T-cell (primary cell): ENCODE results near the gene PAXIP1. TPM values are rescaled to one million over a fixed set of nuclear protein-coding genes. Genes with fewer than 3 reads are reported as not detected.
A peak's percentile ranks its signal among the peaks of the same experiment; 100 is the strongest.

Experiments
- ATAC-seq, 4 experiments: fragments of 200-7000 bp in 3 of 4; fragments of 150-1000 bp in 1 of 4; cut with Tn5 transposase; replicated peaks in 1 of 4; 1 replicate in 3 of 4; 2 replicates in 1 of 4; pipeline ENCODE4 v1.10.0; 2021; ENCODE audit warnings: moderate library complexity in 3 of 4, mild to moderate bottlenecking in 2 of 4, moderate number of reproducible peaks in 1 of 4
- CTCF ChIA-PET, 2 donors: fragments of 300-600 bp; sonication (Branson Sonifier 250); formaldehyde crosslinking; loops; one replicate each; lab custom pipeline; 2022; ENCODE audit warnings: antibody characterized with exemption in 2 of 2; lab: Charles Lee
- POLR2A ChIA-PET, 2 donors: fragments of 300-600 bp; sonication (Branson Sonifier 250); formaldehyde crosslinking; loops; one replicate each; lab custom pipeline; 2022; ENCODE audit warnings: antibody characterized with exemption in 2 of 2; lab: Charles Lee
- DNase-seq, 35 experiments: peaks; one replicate each; pipeline versions ENCODE4 v3.0.0 to v3.0.0-alpha.2; 2013 to 2023
- H3K27ac ChIP-seq: one replicate; pipeline ENCODE4 v1.5.1; 2013; ENCODE audit warnings: low read length
- H3K27me3 ChIP-seq, 2 experiments: replicated peaks in 1 of 2; 1 replicate in 1 of 2; 2 replicates in 1 of 2; pipeline versions ENCODE4 v1.6.1 to v1.7.0; 2013; ENCODE audit warnings: low read length in 1 of 2, mixed read lengths in 1 of 2; ENCODE audit not compliant: control insufficient read depth in 2 of 2, insufficient read depth in 2 of 2; ENCODE audit errors: extremely low read depth in 1 of 2
- H3K36me3 ChIP-seq, 2 donors: 1 replicate in 1 of 2; 2 replicates in 1 of 2; pipeline versions ENCODE4 v1.6.1 to v1.7.0; 2013; ENCODE audit warnings: low read length in 1 of 2; ENCODE audit not compliant: control insufficient read depth in 2 of 2, insufficient read depth in 1 of 2; ENCODE audit errors: extremely low read depth in 1 of 2
- H3K4me1 ChIP-seq, 2 experiments: 1 replicate in 1 of 2; 2 replicates in 1 of 2; pipeline versions ENCODE4 v1.6.1 to v1.7.0; 2013; ENCODE audit warnings: low read length in 2 of 2, mixed read lengths in 1 of 2; ENCODE audit not compliant: insufficient read depth in 2 of 2, control insufficient read depth in 1 of 2; ENCODE audit errors: extremely low read depth in 1 of 2
- H3K4me3 ChIP-seq, 2 donors: 1 replicate in 1 of 2; 2 replicates in 1 of 2; pipeline versions ENCODE4 v1.5.1 to v1.7.0; 2013; ENCODE audit warnings: mild to moderate bottlenecking in 2 of 2, low read length in 1 of 2, moderate library complexity in 1 of 2; ENCODE audit not compliant: control insufficient read depth in 1 of 2; ENCODE audit errors: extremely low read depth in 1 of 2
- H3K9me3 ChIP-seq: 2 replicates; pipeline ENCODE4 v1.7.0; 2013
- H3K27ac Mint-ChIP-seq, 2 donors: one replicate each; pipeline ENCODE4 v1.8.0; 2020 to 2021; ENCODE audit warnings: mild to moderate bottlenecking in 2 of 2, mixed read lengths in 2 of 2
- H3K27me3 Mint-ChIP-seq, 2 donors: one replicate each; pipeline ENCODE4 v1.8.0; 2021 to 2022; ENCODE audit warnings: mixed read lengths in 2 of 2
- H3K36me3 Mint-ChIP-seq: one replicate; pipeline ENCODE4 v1.8.0; 2021; ENCODE audit warnings: mixed read lengths
- H3K4me1 Mint-ChIP-seq, 3 donors: one replicate each; pipeline ENCODE4 v1.8.0; 2020 to 2022; ENCODE audit warnings: mixed read lengths in 3 of 3, mild to moderate bottlenecking in 1 of 3
- H3K4me3 Mint-ChIP-seq, 3 donors: one replicate each; pipeline ENCODE4 v1.8.0; 2020 to 2022; ENCODE audit warnings: mild to moderate bottlenecking in 3 of 3, mixed read lengths in 3 of 3, moderate library complexity in 3 of 3
- H3K9me3 Mint-ChIP-seq, 3 donors: one replicate each; pipeline ENCODE4 v1.8.0; 2020 to 2022; ENCODE audit warnings: mixed read lengths in 3 of 3
- WGBS: methylation state at CpG from one replicate; pipeline ENCODE4 v1.1.5; 2013; ENCODE audit warnings: missing lambda C conversion rate; ENCODE audit not compliant: insufficient coverage; 5-methylcytosine and 5-hydroxymethylcytosine counted together
- total RNA-seq, 35 experiments: library from RNA in 6 of 35; stranded (reverse) in 6 of 35; fragments of 120-200 nt in 1 of 35; gene quantifications; one replicate each; pipeline versions ENCODE4 v1.2.1 to v1.2.4 and lab custom pipeline; 2013 to 2026

Gene PAXIP1
- total RNA-seq, 5 donors from 2014 or later (not counting 1 experiment from before 2014, with no cell fraction given) = 10.1 to 12.6 (median 12.3) TPM

GRCh38 chr7:154911411-154911810 lies 91.5 kb downstream of the PAXIP1 start:
- POLR2A ChIA-PET = no interaction called here
- DNase-seq (no peak), ATAC-seq (no peak)
- CTCF ChIA-PET = interaction anchor here (0.5 to 0.7 kb wide), 3 partner anchors 10 to 42 kb away, joined by 3 to 5 read pairs (median 3); no protein-coding TSS in a partner anchor
- H3K36me3 Mint-ChIP-seq = no peaks in the 10 kb centered on the region
- Histone ChIP-seq H3K27me3 (peaks cover 0 to 57% of the 10 kb centered on the region in 2 experiments), H3K27ac (no peak overlapping the region), H3K4me1 (peaks cover 0 to 21% of the 10 kb centered on the region in 2 experiments), H3K9me3 (no peaks in the 10 kb centered on the region), H3K36me3 (no peaks in the 10 kb centered on the region), H3K4me3 (no peak overlapping the region)
- WGBS = no CpG with 5 or more reads among the region's 2 CpGs
- H3K27me3 Mint-ChIP-seq = peaks cover 27 to 28% of the 10 kb centered on the region in 2 donors
- H3K27ac Mint-ChIP-seq = no peak overlapping the region
- peaks cover 3 to 8% (median 5%) of the 10 kb centered on the region in 3 donors for H3K4me1 Mint-ChIP-seq
- no peak overlapping the region for H3K4me3 Mint-ChIP-seq
- peaks cover 0 to 4% (median 0%) of the 10 kb centered on the region in 3 donors for H3K9me3 Mint-ChIP-seq

GRCh38 chr7:154910977-154911376 lies 91.9 kb downstream of the PAXIP1 start:
- POLR2A ChIA-PET = no interaction called here
- H3K27ac Mint-ChIP-seq = no peak overlapping the region
- ATAC-seq (no peak), DNase-seq (no peak)
- Histone ChIP-seq H3K27ac (no peak overlapping the region), H3K4me3 (no peak overlapping the region), H3K27me3 (peaks cover 0 to 56% of the 10 kb centered on the region in 2 experiments), H3K36me3 (no peaks in the 10 kb centered on the region), H3K4me1 (peaks cover 0 to 21% of the 10 kb centered on the region in 2 experiments), H3K9me3 (no peaks in the 10 kb centered on the region)
- WGBS = 83% methylated on average over 3 of the region's 4 CpGs
- peaks cover 25 to 26% of the 10 kb centered on the region in 2 donors for H3K27me3 Mint-ChIP-seq
- CTCF ChIA-PET = no interaction called here
- H3K9me3 Mint-ChIP-seq = peaks cover 0 to 4% (median 0%) of the 10 kb centered on the region in 3 donors
- no peaks in the 10 kb centered on the region for H3K36me3 Mint-ChIP-seq
- no peak overlapping the region for H3K4me3 Mint-ChIP-seq
- peaks cover 3 to 8% (median 5%) of the 10 kb centered on the region in 3 donors for H3K4me1 Mint-ChIP-seq

DNA sequence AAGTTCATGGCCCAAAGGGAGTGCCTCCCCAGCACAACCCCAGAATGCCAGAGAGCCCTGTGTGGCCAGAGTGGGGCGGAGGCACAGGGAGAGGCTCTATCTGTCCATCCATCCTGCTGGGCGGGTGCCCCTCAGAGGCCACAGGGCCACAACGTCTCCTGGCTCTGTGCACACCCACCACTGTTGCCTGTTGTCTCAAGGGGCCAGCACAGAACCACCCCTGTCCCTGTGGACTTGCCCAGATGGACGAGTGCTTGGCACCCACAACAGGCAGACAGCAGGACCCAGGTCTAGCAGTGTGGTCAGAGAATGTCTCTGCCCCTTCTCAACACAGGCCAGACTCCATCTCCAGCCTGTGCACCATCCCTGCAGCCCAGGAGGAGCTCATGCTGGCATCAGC lies 92.8 kb downstream of the PAXIP1 start:
- WGBS = 56% methylated on average over 4 of the region's 4 CpGs
- Histone ChIP-seq H3K9me3 (no peaks in the 10 kb centered on the region), H3K27me3 (peaks cover 0 to 53% of the 10 kb centered on the region in 2 experiments), H3K4me3 (no peak overlapping the region), H3K27ac (no peak overlapping the region), H3K4me1 (peaks cover 0 to 21% of the 10 kb centered on the region in 2 experiments), H3K36me3 (no peaks in the 10 kb centered on the region)
- ATAC-seq = no peak
- CTCF ChIA-PET = no interaction called here
- POLR2A ChIA-PET = no interaction called here
- H3K27me3 Mint-ChIP-seq = peaks cover 21 to 26% of the 10 kb centered on the region in 2 donors
- H3K27ac Mint-ChIP-seq = no peak overlapping the region
- H3K4me3 Mint-ChIP-seq = no peak overlapping the region
- H3K4me1 Mint-ChIP-seq = peaks cover 3 to 8% (median 5%) of the 10 kb centered on the region in 3 donors
- peaks cover 0 to 4% (median 0%) of the 10 kb centered on the region in 3 donors for H3K9me3 Mint-ChIP-seq
- no peaks in the 10 kb centered on the region for H3K36me3 Mint-ChIP-seq
- no peak for DNase-seq

DNA sequence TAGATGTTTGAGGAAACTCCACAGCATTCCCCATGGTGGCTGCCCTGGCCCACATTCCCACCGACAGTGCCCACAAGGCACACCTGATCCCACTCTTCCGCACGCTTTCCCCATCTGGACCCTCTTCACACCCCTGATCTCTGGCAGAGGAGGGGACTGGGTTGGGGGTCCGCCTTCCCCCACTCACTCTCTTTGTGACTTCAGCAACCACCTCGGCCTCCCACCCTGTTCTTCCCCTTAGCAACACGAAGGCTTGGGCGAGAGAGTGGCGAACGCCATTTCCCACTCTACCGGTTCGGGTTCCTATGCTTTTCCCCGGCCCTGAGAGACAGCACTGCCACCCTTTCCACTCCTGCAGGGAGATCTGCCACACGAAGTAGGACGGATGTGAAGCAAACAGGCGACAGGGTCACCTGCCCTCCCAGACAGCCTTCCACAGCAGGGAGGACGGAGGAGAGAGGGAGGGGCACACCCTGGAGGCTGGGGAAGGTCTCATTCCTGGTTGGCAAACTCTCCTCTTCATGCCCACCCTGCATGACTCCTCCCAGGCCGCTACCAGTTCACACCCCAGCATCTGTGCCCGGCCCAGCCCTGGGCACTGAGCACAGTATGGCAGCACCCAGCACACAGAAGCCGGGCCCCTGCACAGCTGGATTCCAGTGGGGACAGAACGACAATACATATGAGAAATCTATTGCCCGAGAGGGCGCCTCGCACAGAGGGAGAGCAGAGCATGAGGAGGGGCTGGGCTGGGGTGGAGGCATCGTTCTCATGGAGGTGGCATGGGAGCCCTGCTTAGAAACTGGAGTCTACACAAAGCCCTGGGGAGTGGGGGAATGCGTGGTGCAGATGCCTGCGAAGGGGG lies 93.5 kb downstream of the PAXIP1 start:
- H3K4me1 ChIP-seq = peaks cover 0 to 16% of the 10 kb centered on the region in 2 experiments
- whole genome bisulfite sequencing = 87% methylated on average over 19 of the region's 26 CpGs
- no peak overlapping the region for H3K27ac Mint-ChIP-seq
- peaks cover 3 to 6% (median 5%) of the 10 kb centered on the region in 3 donors for H3K4me1 Mint-ChIP-seq
- H3K27ac ChIP-seq = no peak overlapping the region
- ChIA-PET CTCF (no interaction called here), POLR2A (no interaction called here)
- H3K36me3 Mint-ChIP-seq = no peaks in the 10 kb centered on the region
- H3K27me3 Mint-ChIP-seq = peaks cover 21 to 22% of the 10 kb centered on the region in 2 donors
- no peaks in the 10 kb centered on the region for H3K9me3 ChIP-seq
- H3K9me3 Mint-ChIP-seq = peaks cover 0 to 4% (median 0%) of the 10 kb centered on the region in 3 donors
- no peak for ATAC-seq
- H3K4me3 Mint-ChIP-seq = no peak overlapping the region
- no peak overlapping the region for H3K4me3 ChIP-seq
- no peak for DNase-seq
- H3K27me3 ChIP-seq = peaks cover 0 to 52% of the 10 kb centered on the region in 2 experiments
- H3K36me3 ChIP-seq = no peaks in the 10 kb centered on the region

DNA sequence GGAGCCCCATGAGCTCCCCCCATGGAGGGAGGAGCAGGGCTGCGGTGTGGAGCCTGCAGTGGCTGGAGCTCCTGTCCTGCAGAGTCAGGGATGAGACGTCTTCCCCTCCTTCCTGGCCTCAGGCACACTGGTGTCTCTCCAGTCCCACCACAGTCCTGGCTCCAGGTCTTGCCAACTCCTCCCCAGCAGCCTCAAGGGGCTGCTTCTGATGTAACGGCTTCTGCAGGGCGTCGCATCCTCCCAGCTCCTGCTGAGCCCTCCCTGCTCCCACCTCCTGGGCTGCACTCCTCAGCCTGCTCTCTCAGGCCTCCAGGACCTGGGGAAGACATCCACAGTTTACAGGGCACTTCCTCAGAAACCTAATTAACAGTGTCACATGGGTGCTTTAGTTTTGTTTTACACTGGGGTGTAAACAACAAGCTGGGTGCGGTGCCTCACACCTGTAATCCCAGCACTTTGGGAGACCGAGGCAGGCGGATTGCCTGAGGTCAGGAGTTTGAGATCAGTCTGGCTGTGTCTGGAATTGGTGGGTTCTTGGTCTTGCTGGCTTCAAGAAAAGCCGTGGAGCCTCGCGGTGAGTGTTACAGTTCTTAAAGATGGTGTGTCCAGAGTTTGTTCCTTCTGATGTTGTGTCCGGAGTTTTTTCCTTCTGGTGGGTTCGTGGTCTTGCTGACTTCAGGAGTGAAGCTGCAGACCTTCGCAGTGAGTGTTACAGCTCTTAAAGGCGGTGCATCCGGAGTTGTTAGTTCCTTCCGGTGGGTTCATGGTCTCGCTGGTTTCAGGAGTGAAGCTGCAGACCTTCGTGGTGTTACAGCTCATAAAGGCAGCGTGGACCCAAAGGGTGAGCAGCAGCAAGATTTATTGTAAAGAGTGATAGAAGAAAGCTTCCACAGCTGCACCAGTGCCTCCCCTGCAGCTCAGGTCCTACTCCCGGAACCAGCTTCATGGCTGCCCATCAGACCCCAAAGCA lies 95.0 kb downstream of the PAXIP1 start:
- Mint-ChIP-seq H3K9me3 (peaks cover 0 to 4% (median 0%) of the 10 kb centered on the region in 3 donors), H3K27me3 (peaks cover 18 to 21% of the 10 kb centered on the region in 2 donors), H3K4me1 (peaks cover 0 to 2% (median 0%) of the 10 kb centered on the region in 3 donors), H3K27ac (peak overlapping the region; percentile 0 to 23), H3K36me3 (no peaks in the 10 kb centered on the region), H3K4me3 (peak overlapping the region in 1 of 3 donors; percentile 0)
- ChIA-PET CTCF (interaction anchor here (0.8 to 0.9 kb wide), 2 partner anchors 8 to 16 kb away, joined by 3 read pairs; no protein-coding TSS in a partner anchor), POLR2A (no interaction called here)
- no peaks in the 10 kb centered on the region for H3K9me3 ChIP-seq
- H3K4me1 ChIP-seq = peaks cover 0 to 5% of the 10 kb centered on the region in 2 experiments
- no peak overlapping the region for H3K4me3 ChIP-seq
- H3K27me3 ChIP-seq = peaks cover 0 to 43% of the 10 kb centered on the region in 2 experiments
- ATAC-seq = no peak
- WGBS = 71% methylated on average over 19 of the region's 21 CpGs
- no peak for DNase-seq
- H3K36me3 ChIP-seq = no peaks in the 10 kb centered on the region
- H3K27ac ChIP-seq = no peak overlapping the region
